ENCODE results near the gene DCC. TPM values are rescaled to one million over a fixed set of nuclear protein-coding genes. Genes with fewer than 3 reads are reported as not detected.

DCC gene
- total RNA-seq, 4 donors from 2014 or later: 0.13 TPM; not detected in 3

GRCh38 chr18:52536039-52536438, 196.0 kb downstream of the DCC start:
- intact Hi-C loops (cut with DNase I; ENCODE audit: low total_unique reads): no loop called here
- DNase-seq (ENCODE audit: low spot score in 2 of 2): no peak
- WGBS, 2 donors: 74 to 75% methylated on average over 6 of the region's 6 CpGs
- no peak for TF ChIP-seq CTCF (IDR thresholded peaks at IDR 0.05)
- no peak overlapping the region for H3K4me3 ChIP-seq (ENCODE audit: low read depth, poor library complexity, severe bottlenecking)

- H3K4me3 ChIP-seq (ENCODE audit: low read depth, poor library complexity, severe bottlenecking): no peak overlapping the region
- WGBS, 2 donors: 20 to 38% methylated on average over 1 of the region's 1 CpG
- TF ChIP-seq POLR2A (IDR thresholded peaks at IDR 0.05) (no peak), CTCF (IDR thresholded peaks at IDR 0.05) (no peak)
- no peak for DNase-seq (ENCODE audit: low spot score in 2 of 2)
- intact Hi-C loops (cut with DNase I; ENCODE audit: low total_unique reads): no loop called here
Measured at GRCh38 chr18:52537261-52537660, 197.3 kb downstream of the DCC start.

- WGBS, 2 donors: 89 to 93% methylated on average over 4 of the region's 4 CpGs
- no peak for DNase-seq (ENCODE audit: low spot score in 2 of 2)
- intact Hi-C loops (cut with DNase I; ENCODE audit: low total_unique reads): no loop called here
- no peak for TF ChIP-seq POLR2A (IDR thresholded peaks at IDR 0.05)
- no peak for TF ChIP-seq CTCF (IDR thresholded peaks at IDR 0.05)
- no peak overlapping the region for H3K4me3 ChIP-seq (ENCODE audit: low read depth, poor library complexity, severe bottlenecking)
Measured at GRCh38 chr18:52541056-52541455, 201.1 kb downstream of the DCC start.

GRCh38 chr18:52544086-52544485, 204.1 kb downstream of the DCC start:
- DNase-seq (ENCODE audit: low spot score in 2 of 2): no peak
- TF ChIP-seq CTCF (IDR thresholded peaks at IDR 0.05): no peak
- TF ChIP-seq POLR2A (IDR thresholded peaks at IDR 0.05): no peak
- WGBS, 2 donors: 68 to 74% methylated on average over 4 of the region's 4 CpGs
- H3K4me3 ChIP-seq (ENCODE audit: low read depth, poor library complexity, severe bottlenecking): no peak overlapping the region
- intact Hi-C loops (cut with DNase I; ENCODE audit: low total_unique reads): no loop called here

GRCh38 chr18:52546686-52547346, 206.8 kb downstream of the DCC start:
- TF ChIP-seq POLR2A (IDR thresholded peaks at IDR 0.05) (no peak), CTCF (IDR thresholded peaks at IDR 0.05) (no peak)

GRCh38 chr18:52553441-52553840, 213.4 kb downstream of the DCC start:
- H3K4me3 ChIP-seq (ENCODE audit: low read depth, poor library complexity, severe bottlenecking): no peak overlapping the region
- no peak for TF ChIP-seq CTCF (IDR thresholded peaks at IDR 0.05)
- TF ChIP-seq POLR2A (IDR thresholded peaks at IDR 0.05): no peak
- WGBS, 2 donors: 81 to 86% methylated on average over 1 of the region's 1 CpG
- intact Hi-C loops (cut with DNase I; ENCODE audit: low total_unique reads): no loop called here
- DNase-seq (ENCODE audit: low spot score in 2 of 2): no peak

More at GRCh38 chr18:52546686-52547346, 206.8 kb downstream of the DCC start:
- DNase-seq (ENCODE audit: low spot score in 2 of 2): no peak
- no peak overlapping the region for H3K4me3 ChIP-seq (ENCODE audit: low read depth, poor library complexity, severe bottlenecking)
- intact Hi-C loops (cut with DNase I; ENCODE audit: low total_unique reads): no loop called here
- WGBS, 2 donors: 55 to 62% methylated on average over 6 of the region's 6 CpGs
